ENCODE measurements around the gene KRT12.
"Not testable (repeated sequence)": the region's sequence is repeated elsewhere in the genome, so short reads cannot be mapped to it uniquely, and the experiment has no call there.

Gene KRT12

GRCh38 chr17:40841246-40841645 is 25.8 kb downstream of the KRT12 start:
- DNase-seq = no peak

- DNase-seq = no peak
Measured at GRCh38 chr17:40839194-40839593, 27.8 kb downstream of the KRT12 start.

- DNase-seq = no peak
Measured at GRCh38 chr17:40836020-40836419, 31.0 kb downstream of the KRT12 start.

DNA sequence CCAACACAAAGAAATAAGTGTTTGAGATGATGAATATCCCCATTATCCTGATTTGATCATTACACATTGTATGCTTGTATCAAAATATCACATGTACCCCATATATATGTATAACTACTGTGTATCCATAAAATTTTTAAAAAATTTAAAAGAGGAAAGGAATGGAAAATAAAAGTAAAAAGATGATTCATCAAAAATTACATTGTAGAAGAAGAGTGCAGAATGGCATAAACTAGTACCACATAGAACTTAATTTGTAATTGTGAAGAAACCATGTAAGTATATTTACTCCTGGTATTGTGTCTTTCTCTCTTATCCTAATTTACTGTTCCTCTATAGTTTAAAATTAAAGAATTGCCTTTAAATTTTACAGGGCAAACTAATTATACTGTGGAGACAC is 33.1 kb downstream of the KRT12 start:
- no peak for DNase-seq

- DNase-seq = no peak
Measured at GRCh38 chr17:40832840-40833239, 34.2 kb downstream of the KRT12 start.

GRCh38 chr17:40830085-40830776 is 36.8 kb downstream of the KRT12 start:
- DNase-seq = no peak

DNA sequence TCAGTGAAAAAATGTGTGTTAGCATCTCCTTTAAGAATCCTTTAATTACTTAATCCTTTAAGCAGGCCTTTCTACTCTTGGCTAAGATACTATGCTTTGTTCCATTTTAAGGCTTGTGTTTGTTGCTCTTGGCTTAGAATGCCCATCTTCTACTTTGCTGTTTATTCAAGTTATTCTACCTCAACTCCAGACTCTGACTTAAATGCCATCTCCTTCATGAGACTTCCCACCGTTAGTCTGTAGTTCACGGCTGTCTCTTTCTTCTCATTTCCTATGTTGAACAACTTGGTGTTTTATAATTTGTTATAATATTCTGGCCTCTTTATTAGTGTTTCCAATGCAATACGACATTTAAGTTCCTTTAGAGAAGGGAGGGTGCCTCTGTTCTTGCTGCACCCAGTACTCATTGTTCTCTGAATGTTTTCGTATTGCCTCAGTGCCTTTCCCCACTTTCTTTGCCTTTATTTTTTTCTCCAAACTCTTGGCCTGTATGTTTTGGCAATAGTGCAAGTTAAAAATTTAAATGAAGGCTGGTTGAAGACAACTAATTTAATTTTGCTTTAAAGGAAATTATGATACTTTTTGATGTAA is 38.5 kb downstream of the KRT12 start:
- no peak for DNase-seq

DNA sequence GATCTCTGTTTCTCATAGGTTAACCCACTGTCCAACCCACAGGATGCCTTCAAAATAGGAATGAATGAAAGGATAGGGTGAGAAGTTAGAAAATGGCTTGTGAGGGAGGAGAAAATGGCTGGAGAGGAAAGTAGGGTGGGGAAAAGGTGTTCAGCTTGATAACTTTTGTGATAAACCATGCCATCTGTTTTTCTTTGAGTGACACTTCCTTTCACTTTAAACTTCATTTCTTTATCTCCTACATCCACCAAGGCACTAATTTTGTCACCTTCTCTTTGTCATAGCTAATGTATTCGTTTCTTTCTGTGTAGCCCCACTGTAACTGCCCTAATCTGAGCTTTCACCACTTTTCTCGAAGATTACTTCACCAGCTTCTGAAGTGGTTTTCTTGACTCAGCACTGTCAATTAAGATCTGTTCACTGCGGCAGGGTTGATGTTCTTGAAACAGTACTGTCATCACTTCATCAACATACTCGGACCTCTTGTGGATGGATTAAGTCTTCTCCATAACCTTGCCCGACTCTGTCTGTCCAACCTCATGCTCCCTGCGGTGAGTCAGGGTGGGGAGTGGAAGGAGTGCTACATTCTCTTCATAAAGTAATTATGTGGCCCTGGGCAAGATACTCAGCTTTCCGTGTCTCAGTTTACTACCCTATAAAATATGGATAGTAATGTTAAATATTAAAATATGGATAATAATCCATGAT is 39.1 kb downstream of the KRT12 start:
- DNase-seq = no peak

- no peak for DNase-seq
Measured at GRCh38 chr17:40825599-40825998, 41.4 kb downstream of the KRT12 start.

- DNase-seq = no peak
Measured at GRCh38 chr17:40824015-40824832, 42.8 kb downstream of the KRT12 start.

DNA sequence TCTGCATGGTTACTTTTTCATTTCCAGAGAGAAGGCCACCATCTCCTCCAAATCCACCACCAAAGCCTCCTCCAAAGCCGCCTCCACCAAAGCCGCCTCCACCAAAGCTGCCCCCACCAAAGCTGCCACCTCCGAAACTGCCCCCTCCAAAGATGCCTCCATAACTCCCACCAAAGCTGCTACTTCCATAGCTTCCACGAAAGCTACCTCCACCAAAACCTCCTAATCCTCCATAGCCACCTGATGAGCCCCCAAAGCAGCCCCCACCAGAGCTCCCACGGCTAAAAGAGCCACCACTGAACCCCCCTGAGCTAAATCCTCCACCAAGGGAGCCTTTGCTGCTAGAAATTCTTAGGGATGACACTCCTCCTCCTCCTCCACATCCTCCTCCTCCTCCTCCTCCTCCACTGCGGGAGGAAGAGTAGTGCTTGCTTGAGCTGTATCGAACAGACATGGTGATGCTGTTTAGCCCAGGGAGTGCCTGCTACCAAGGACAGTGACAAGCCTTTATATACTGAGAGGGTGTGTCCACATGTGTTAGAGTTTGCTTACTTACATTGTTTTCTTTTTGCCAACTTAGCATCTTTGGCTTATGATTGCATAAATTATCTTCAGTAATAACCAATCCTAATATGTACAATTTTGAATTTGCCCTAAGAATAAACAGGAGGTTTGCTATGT is 44.8 kb downstream of the KRT12 start, which contains the start of gene KRT10:
KRT10 (minus strand) TSS at position 483 of the 681 bp plus-strand sequence; CDS start at position 454, 29 bp downstream.
- no peak for DNase-seq

DNA sequence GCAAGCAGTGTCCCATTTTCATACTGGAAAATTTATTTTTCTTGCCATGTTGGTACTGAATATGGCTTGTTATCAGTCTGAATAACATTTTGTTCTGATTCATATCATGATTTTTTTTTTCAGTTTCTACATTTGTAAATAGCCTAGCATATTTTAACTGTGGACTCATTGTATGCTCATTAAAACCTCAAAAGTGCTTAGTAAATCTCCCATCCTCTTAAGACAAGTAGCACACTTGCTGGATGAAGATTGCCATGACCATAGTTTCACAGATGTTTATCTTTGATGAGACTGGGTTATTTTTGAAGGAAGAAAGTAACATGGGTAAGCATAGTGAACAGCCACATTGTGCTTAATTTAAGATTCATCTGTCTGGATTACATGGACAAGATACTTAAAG is 45.5 kb downstream of the KRT12 start:
- DNase-seq = no peak

- DNase-seq = no peak
Measured at GRCh38 chr17:40820228-40820838, 46.7 kb downstream of the KRT12 start.

GRCh38 chr17:40819528-40820125 is 47.4 kb downstream of the KRT12 start:
- no peak for DNase-seq

DNA sequence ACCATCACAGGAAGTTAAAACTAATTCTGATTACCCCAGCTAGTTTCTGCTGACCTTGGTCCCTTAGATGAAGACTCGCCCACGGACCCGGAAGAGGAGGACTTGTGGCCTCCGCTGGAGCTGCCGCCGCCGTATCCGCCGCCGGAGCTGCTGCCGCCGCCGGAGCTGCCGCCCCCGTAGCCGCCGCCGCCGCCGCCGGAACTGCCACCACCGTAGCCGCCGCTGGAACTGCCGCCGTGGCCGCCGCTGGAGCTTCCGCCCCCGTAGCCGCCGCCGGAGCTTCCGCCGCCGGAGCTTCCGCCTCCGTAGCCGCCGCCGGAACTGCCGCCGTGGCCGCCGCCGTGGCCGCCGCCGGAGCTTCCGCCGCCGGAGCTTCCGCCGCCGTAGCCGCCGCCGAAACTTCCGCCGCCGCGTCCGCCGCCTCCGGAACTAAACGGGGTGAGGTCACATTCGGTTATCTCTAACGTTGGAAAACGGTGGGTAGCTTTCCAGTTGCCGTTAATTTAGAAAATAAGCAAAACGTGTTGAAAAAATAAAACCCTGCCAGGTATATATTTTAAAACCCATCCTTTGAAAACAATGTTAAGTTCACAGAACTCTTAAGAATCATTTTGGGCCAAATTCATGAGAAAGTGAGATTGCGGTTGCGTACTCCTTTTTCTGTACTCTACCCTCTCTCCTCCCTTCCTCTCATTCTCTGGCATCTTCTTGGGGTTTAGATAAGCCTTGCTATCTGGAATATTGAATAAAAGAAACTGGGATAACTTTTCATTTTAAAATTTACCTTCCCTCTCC is 48.1 kb downstream of the KRT12 start:
- peak; percentile 73 for DNase-seq

GRCh38 chr17:40818343-40818732 is 48.7 kb downstream of the KRT12 start:
- DNase-seq = no peak

DNA sequence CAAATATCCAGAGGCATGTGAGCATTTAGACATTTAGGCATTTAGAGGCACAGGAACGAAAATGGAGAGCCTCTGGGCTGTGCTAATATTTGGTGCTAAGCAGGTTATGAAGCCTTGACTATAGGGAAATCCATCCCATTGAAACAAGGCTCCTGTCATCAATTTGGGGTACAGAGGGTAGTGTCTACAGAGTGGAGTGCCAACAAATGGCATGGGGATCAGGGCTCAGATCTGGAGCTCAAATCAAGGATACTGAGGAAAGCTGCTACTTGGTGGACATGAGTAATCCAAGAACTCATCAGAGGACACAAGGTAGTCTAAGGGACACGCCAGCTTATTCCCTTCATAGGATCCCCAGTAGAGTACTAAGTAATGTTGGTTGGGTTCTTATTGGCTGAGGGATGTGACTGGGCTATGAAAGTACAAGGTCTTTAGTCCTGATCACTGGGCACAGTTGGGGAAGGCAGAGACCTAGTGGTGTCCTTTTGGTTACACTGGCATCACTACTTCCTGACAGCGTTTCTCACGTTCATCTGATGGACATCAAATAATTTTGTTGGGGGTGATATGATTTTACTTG is 49.8 kb downstream of the KRT12 start:
- no peak for DNase-seq

- no peak for DNase-seq
Measured at GRCh38 chr17:40816569-40816968, 50.5 kb downstream of the KRT12 start.

- DNase-seq = no peak
Measured at GRCh38 chr17:40815381-40815780, 51.6 kb downstream of the KRT12 start.

DNA sequence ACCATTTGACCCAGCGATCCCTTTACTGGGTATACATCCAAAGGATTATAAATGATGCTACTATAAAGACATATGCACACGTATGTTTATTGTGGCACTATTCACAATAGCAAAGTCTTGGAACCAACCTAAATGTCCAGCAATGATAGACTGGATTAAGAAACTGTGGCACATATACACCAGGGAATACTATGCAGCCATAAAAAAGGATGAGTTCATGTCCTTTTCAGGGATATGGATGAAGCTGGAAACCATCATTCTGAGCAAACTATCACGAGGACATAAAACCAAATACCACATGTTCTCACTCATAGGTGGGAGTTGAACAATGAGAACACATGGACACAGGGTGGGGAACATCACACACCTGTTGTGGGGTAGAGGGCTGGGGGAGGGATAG is 52.4 kb downstream of the KRT12 start:
- not testable (repeated sequence) for DNase-seq

- no peak for DNase-seq
Measured at GRCh38 chr17:40813804-40814203, 53.2 kb downstream of the KRT12 start.
